NT2/D1 (cell line): Measurements from ENCODE around the gene ELOB.

Source experiments
- SUZ12 ChIP-seq: IDR thresholded peaks from 2 replicates; pipeline ENCODE4 v1.6.1; 2011; ENCODE audit not compliant: insufficient read length, insufficient read depth; ENCODE audit errors: extremely low read depth
- ZNF274 ChIP-seq: IDR thresholded peaks from 2 replicates; pipeline ENCODE4 v1.6.1; 2011; ENCODE audit warnings: mild to moderate bottlenecking, low read depth, low read length

- TF ChIP-seq SUZ12 (no peak), ZNF274 (no peak)
Observed at GRCh38 chr16:2766430-2767139, 10.5 kb downstream of the ELOB start.
